ENCODE data around the gene BLCAP. TPM values are rescaled to one million over a fixed set of nuclear protein-coding genes. Genes with fewer than 3 reads are reported as not detected.
"Not testable (repeated sequence)": the region's sequence is repeated elsewhere in the genome, so short reads cannot be mapped to it uniquely, and the experiment has no call there.

BLCAP gene
- polyA plus RNA-seq, 1 donor = 86.6 TPM

DNA sequence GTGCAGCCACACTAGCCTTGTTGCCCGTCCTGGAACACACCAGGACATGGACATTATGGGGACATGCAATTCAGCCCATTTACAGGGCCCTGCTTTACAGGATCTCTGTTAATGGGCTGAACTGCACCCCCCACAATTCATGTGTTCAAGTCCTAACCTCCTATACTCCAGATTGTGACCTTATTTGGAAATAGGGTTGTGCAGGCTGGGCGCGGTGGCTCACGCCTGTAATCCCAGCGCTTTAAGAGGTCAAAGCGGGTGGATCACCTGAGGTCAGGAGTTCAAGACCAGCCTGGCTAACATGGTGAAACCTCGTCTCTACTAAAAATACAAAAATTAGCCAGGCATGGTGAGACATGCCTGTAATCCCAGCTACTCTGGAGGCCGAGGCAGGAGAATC lies 57.5 kb downstream of the BLCAP start:
- not testable (repeated sequence) for H3K4me3 ChIP-seq (ENCODE audit: low read length); DNase-seq; H3K9me3 ChIP-seq (ENCODE audit: control insufficient read depth, low read depth, low read length); H3K27me3 ChIP-seq (ENCODE audit: control insufficient read depth, insufficient read depth, low read length); H3K36me3 ChIP-seq (ENCODE audit: control insufficient read depth, insufficient read depth, low read length); H3K27ac ChIP-seq (ENCODE audit: low read length); H3K4me1 ChIP-seq (ENCODE audit: control insufficient read depth, insufficient read depth, low read length)
- no CpG with 5 or more reads among the region's 8 CpGs for WGBS (ENCODE audit: insufficient coverage, low lambda C conversion rate)

DNA sequence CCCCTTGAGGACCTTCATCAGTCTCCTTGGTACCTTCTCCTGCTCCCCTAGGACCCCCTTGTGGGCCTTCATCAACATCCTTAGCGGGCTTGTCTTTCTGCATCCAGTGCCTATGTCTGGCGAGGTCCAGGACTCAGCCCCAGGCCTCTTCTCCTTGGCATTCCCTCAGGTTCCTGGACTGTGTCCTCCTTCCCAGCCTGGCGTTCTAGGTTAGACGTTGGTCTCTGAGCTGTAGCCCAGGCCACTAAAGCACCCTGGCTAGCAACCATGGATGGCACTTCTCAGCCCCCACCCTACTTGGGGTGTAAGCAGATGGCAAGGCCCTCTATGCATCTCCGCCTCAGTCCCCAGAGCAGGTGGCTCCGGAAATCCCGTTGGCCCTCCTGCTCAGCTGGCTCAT lies 58.1 kb downstream of the BLCAP start:
- no peak for DNase-seq
- H3K36me3 ChIP-seq (ENCODE audit: control insufficient read depth, insufficient read depth, low read length) = no peaks in the 10 kb centered on the region
- H3K9me3 ChIP-seq (ENCODE audit: control insufficient read depth, low read depth, low read length) = no peaks in the 10 kb centered on the region
- no peaks in the 10 kb centered on the region for H3K27me3 ChIP-seq (ENCODE audit: control insufficient read depth, insufficient read depth, low read length)
- WGBS (ENCODE audit: insufficient coverage, low lambda C conversion rate) = no CpG with 5 or more reads among the region's 7 CpGs
- no peaks in the 10 kb centered on the region for H3K4me1 ChIP-seq (ENCODE audit: control insufficient read depth, insufficient read depth, low read length)
- H3K27ac ChIP-seq (ENCODE audit: low read length) = no peak overlapping the region
- no peak overlapping the region for H3K4me3 ChIP-seq (ENCODE audit: low read length)

DNA sequence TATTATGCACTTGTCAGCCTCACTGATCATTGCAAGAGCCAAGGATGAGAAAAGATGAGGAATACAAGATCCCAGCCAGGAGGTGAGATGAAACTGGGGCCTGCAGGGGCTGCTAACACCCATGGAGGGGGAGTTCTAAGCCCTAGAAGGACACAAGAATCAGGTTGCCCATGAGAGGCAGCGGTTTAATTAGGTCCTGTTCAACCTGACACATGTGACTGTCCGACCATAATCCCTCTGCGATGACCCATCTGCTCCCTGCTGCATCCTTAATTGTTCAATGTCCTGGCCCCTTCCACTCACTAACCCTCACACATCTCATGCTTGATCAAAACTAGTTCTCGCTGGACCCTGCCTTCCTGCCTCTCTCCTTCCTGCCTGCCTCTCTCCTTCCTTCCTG lies 58.8 kb downstream of the BLCAP start:
- Histone ChIP-seq H3K4me1 (ENCODE audit: control insufficient read depth, insufficient read depth, low read length) (no peaks in the 10 kb centered on the region), H3K27ac (ENCODE audit: low read length) (no peak overlapping the region), H3K36me3 (ENCODE audit: control insufficient read depth, insufficient read depth, low read length) (no peaks in the 10 kb centered on the region), H3K27me3 (ENCODE audit: control insufficient read depth, insufficient read depth, low read length) (no peaks in the 10 kb centered on the region), H3K9me3 (ENCODE audit: control insufficient read depth, low read depth, low read length) (no peaks in the 10 kb centered on the region), H3K4me3 (ENCODE audit: low read length) (no peak overlapping the region)
- WGBS (ENCODE audit: insufficient coverage, low lambda C conversion rate) = 100% methylated on average over 1 of the region's 4 CpGs
- DNase-seq = no peak

Other genes with a start within 250 kb of the BLCAP start
- gene MANBAL, start 238.2 kb downstream of the BLCAP start, polyA plus RNA-seq = 58.4 TPM
- gene SRC, start 181.7 kb downstream of the BLCAP start, polyA plus RNA-seq = 165 TPM
- 75.8 TPM for gene NNAT, start 6.6 kb downstream of the BLCAP start, polyA plus RNA-seq
- 40.1 TPM for gene CTNNBL1, start 166.2 kb upstream of the BLCAP start, polyA plus RNA-seq

Data from large intestine (tissue), 3 donors.